Body of pancreas (tissue), 4 donors: ENCODE measurements around the gene C1orf87.

Experiments
- POLR2A ChIP-seq, 3 donors: fragments of 450-650 bp; IDR thresholded peaks; one replicate each; pipeline ENCODE4 v1.6.1; 2016; ENCODE audit warnings: antibody characterized with exemption in 3 of 3, mild to moderate bottlenecking in 2 of 3
- TF ChIP-seq, protein P1 (sequence below), 7 experiments: fragments of 450-650 bp in 4 of 7; fragments of 200-600 bp in 3 of 7; sonication (generic) in 3 of 7; IDR thresholded peaks; one replicate each; pipeline ENCODE4 v1.5.1; 2016 to 2019; ENCODE audit warnings: antibody characterized with exemption in 7 of 7

DNA sequence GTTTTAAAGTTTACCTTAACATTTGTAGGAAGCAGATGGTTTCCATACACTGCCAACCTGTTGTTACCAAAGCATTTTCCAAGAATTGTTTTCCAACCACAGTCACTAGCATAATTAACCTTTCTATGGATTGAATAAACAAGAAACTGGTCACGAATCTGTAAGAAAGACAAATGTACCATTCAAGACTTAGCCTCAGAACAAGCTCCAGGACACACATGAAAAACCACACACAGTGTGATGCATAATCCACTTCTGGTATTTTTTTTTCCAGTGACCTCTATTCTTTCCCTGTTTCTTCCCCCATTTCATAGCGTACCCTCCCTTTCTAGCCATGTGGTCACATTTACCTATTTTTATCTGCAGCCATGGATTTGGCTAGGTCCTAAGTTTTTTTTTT lies 29.6 kb upstream of the C1orf87 start:
- TF ChIP-seq, protein P1, sequence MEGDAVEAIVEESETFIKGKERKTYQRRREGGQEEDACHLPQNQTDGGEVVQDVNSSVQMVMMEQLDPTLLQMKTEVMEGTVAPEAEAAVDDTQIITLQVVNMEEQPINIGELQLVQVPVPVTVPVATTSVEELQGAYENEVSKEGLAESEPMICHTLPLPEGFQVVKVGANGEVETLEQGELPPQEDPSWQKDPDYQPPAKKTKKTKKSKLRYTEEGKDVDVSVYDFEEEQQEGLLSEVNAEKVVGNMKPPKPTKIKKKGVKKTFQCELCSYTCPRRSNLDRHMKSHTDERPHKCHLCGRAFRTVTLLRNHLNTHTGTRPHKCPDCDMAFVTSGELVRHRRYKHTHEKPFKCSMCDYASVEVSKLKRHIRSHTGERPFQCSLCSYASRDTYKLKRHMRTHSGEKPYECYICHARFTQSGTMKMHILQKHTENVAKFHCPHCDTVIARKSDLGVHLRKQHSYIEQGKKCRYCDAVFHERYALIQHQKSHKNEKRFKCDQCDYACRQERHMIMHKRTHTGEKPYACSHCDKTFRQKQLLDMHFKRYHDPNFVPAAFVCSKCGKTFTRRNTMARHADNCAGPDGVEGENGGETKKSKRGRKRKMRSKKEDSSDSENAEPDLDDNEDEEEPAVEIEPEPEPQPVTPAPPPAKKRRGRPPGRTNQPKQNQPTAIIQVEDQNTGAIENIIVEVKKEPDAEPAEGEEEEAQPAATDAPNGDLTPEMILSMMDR (IDR thresholded peaks at IDR 0.05), result no peak
- TF ChIP-seq POLR2A (IDR thresholded peaks at IDR 0.05), result no peak
